GM12878 (cell line): ENCODE data around the gene CCDC87. TPM values are rescaled to one million over a fixed set of nuclear protein-coding genes. Genes with fewer than 3 reads are reported as not detected.

Source experiments
- CHD1 ChIP-seq: IDR thresholded peaks from 2 replicates; pipeline ENCODE4 v1.6.1; 2012; ENCODE audit warnings: low read depth, low read length, improper control_type of control experiment
- FOS ChIP-seq: IDR thresholded peaks from 3 replicates; pipeline ENCODE4 v1.6.1; 2011; ENCODE audit warnings: borderline replicate concordance; ENCODE audit not compliant: insufficient read length; ENCODE audit errors: extremely low read depth
- FOXM1 ChIP-seq: IDR thresholded peaks from 2 replicates; pipeline ENCODE4 v1.6.1; 2012; ENCODE audit warnings: low read depth, mild to moderate bottlenecking, inconsistent platforms, low read length, moderate library complexity
- IKZF2 ChIP-seq, 2 experiments: fragments of 450-650 bp; IDR thresholded peaks; 2 replicates each; pipeline ENCODE4 v1.6.1; 2017; ENCODE audit warnings: mild to moderate bottlenecking in 2 of 2, moderate library complexity in 2 of 2
- IRF5 ChIP-seq: fragments of 450-650 bp; IDR thresholded peaks from 2 replicates; pipeline ENCODE4 v1.6.1; 2017; ENCODE audit warnings: borderline replicate concordance
- MTA2 ChIP-seq: fragments of 450-650 bp; IDR thresholded peaks from 2 replicates; pipeline ENCODE4 v1.6.1; 2016; ENCODE audit warnings: low read depth, mild to moderate bottlenecking, moderate library complexity
- MXI1 ChIP-seq: fragments of 150-350 bp; IDR thresholded peaks from 2 replicates; pipeline ENCODE4 v1.6.1; 2011; ENCODE audit warnings: low read depth, mild to moderate bottlenecking, inconsistent platforms, low read length, improper control_type of control experiment
- NBN ChIP-seq: fragments of 450-650 bp; IDR thresholded peaks from 2 replicates; pipeline ENCODE4 v1.6.1; 2016
- NRF1 ChIP-seq: conservative IDR thresholded peaks from 2 replicates; pipeline ENCODE4 v1.6.1; 2011; ENCODE audit warnings: mild to moderate bottlenecking, low read depth, low read length, improper control_type of control experiment
- POLR2AphosphoS2 ChIP-seq: IDR thresholded peaks from 2 replicates; pipeline ENCODE4 v1.6.1; 2011; ENCODE audit warnings: low read depth, mild to moderate bottlenecking, low read length, improper control_type of control experiment, moderate library complexity
- POLR2AphosphoS5 ChIP-seq: IDR thresholded peaks from 2 replicates; pipeline ENCODE4 v1.6.1; 2011; ENCODE audit warnings: mild to moderate bottlenecking, low read length, inconsistent platforms
- RELA ChIP-seq: fragments of 450-650 bp; IDR thresholded peaks from 2 replicates; pipeline ENCODE4 v1.8.0; 2014; ENCODE audit warnings: borderline replicate concordance; ENCODE audit not compliant: partially characterized antibody
- SMARCA5 ChIP-seq: fragments of 450-650 bp; IDR thresholded peaks from 2 replicates; pipeline ENCODE4 v1.6.1; 2017; ENCODE audit warnings: mild to moderate bottlenecking
- SREBF2 ChIP-seq: IDR thresholded peaks from 2 replicates; pipeline ENCODE4 v1.6.1; 2012; ENCODE audit warnings: mild to moderate bottlenecking, low read length
- TAF1 ChIP-seq: IDR thresholded peaks from 2 replicates; pipeline ENCODE4 v1.6.1; 2011; ENCODE audit warnings: mild to moderate bottlenecking, low read depth, low read length, borderline replicate concordance
- YY1 ChIP-seq: IDR thresholded peaks from 2 replicates; pipeline ENCODE4 v1.6.1; 2011; ENCODE audit warnings: low read depth, mild to moderate bottlenecking, low read length
- polyA plus RNA-seq, 11 experiments: library from polyadenylated mRNA; depleted of rRNA in 4 of 11; unstranded in 6 of 11; stranded (reverse) in 5 of 11; fragments of >200 nt; fragmentation: Nextera tagmentation in 4 of 11; fragmentation: Illumina TruSeq in 1 of 11; extraction: Ambion mirVana in 4 of 11; extraction: Trizol in 1 of 11; gene quantifications; 1 replicate in 1 of 11; 2 replicates in 10 of 11; pipeline versions ENCODE4 v1.2.1 to v1.2.3, GENCODE V29; 2011 to 2016; ENCODE audit warnings: inconsistent platforms in 2 of 11, missing spikeins in 2 of 11, low read depth in 1 of 11
- total RNA-seq, 4 experiments: library from RNA; depleted of rRNA in 3 of 4; stranded (reverse); fragments of >200 nt in 3 of 4; fragmentation: Illumina TruSeq in 1 of 4; extraction: Trizol in 1 of 4; gene quantifications; 2 replicates each; pipeline versions ENCODE4 v1.2.1 to v1.2.3, GENCODE V29; 2013 to 2021
- TF ChIP-seq, protein P1 (sequence below): fragments of 150-350 bp; IDR thresholded peaks from 2 replicates; pipeline ENCODE4 v1.6.1; 2016; ENCODE audit warnings: low read depth, low read length
- TF ChIP-seq, protein P2 (sequence below): fragments of 450-650 bp; conservative IDR thresholded peaks from 2 replicates; pipeline ENCODE4 v1.6.1; 2017; ENCODE audit warnings: mild to moderate bottlenecking, moderate library complexity
- TF ChIP-seq, protein P3 (sequence below): IDR thresholded peaks from 2 replicates; pipeline ENCODE4 v1.6.1; 2012; ENCODE audit warnings: low read depth, low read length, improper control_type of control experiment
- TF ChIP-seq, protein P4 (sequence below), 3 experiments: IDR thresholded peaks in 2 of 3; conservative IDR thresholded peaks in 1 of 3; 2 replicates each; pipeline ENCODE4 v1.5.1; 2011; ENCODE audit warnings: low read depth in 3 of 3, low read length in 3 of 3, mild to moderate bottlenecking in 3 of 3, control low read depth in 2 of 3, moderate library complexity in 2 of 3, inconsistent platforms in 1 of 3, mixed read lengths in 1 of 3; ENCODE audit not compliant: control insufficient read depth in 2 of 3, insufficient read depth in 1 of 3; ENCODE audit errors: extremely low read depth in 1 of 3

The CCDC87 gene
- total and polyA plus RNA-seq, 10 of the 15 experiments (the other 5 are each of a cell fraction or from before 2014, with no cell fraction given): 0.02 to 0.17 (median 0.09) TPM; not detected in 3

GRCh38 chr11:66592457-66593302 lies at the start of gene CCDC87, which contains the start of gene CCS (continued):
- TF ChIP-seq, protein P1, sequence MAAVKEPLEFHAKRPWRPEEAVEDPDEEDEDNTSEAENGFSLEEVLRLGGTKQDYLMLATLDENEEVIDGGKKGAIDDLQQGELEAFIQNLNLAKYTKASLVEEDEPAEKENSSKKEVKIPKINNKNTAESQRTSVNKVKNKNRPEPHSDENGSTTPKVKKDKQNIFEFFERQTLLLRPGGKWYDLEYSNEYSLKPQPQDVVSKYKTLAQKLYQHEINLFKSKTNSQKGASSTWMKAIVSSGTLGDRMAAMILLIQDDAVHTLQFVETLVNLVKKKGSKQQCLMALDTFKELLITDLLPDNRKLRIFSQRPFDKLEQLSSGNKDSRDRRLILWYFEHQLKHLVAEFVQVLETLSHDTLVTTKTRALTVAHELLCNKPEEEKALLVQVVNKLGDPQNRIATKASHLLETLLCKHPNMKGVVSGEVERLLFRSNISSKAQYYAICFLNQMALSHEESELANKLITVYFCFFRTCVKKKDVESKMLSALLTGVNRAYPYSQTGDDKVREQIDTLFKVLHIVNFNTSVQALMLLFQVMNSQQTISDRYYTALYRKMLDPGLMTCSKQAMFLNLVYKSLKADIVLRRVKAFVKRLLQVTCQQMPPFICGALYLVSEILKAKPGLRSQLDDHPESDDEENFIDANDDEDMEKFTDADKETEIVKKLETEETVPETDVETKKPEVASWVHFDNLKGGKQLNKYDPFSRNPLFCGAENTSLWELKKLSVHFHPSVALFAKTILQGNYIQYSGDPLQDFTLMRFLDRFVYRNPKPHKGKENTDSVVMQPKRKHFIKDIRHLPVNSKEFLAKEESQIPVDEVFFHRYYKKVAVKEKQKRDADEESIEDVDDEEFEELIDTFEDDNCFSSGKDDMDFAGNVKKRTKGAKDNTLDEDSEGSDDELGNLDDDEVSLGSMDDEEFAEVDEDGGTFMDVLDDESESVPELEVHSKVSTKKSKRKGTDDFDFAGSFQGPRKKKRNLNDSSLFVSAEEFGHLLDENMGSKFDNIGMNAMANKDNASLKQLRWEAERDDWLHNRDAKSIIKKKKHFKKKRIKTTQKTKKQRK: no peak
- no peak for TF ChIP-seq MTA2
- TF ChIP-seq RELA: no peak
- TF ChIP-seq POLR2AphosphoS2: peak; percentile 93
- no peak for TF ChIP-seq SREBF2
- peak; percentile 97 for TF ChIP-seq POLR2AphosphoS5
- TF ChIP-seq, protein P2, sequence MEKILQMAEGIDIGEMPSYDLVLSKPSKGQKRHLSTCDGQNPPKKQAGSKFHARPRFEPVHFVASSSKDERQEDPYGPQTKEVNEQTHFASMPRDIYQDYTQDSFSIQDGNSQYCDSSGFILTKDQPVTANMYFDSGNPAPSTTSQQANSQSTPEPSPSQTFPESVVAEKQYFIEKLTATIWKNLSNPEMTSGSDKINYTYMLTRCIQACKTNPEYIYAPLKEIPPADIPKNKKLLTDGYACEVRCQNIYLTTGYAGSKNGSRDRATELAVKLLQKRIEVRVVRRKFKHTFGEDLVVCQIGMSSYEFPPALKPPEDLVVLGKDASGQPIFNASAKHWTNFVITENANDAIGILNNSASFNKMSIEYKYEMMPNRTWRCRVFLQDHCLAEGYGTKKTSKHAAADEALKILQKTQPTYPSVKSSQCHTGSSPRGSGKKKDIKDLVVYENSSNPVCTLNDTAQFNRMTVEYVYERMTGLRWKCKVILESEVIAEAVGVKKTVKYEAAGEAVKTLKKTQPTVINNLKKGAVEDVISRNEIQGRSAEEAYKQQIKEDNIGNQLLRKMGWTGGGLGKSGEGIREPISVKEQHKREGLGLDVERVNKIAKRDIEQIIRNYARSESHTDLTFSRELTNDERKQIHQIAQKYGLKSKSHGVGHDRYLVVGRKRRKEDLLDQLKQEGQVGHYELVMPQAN: peak; percentile 94
- peak; percentile 90 for TF ChIP-seq MXI1
- TF ChIP-seq FOS: no peak
- peak; percentile 75 for TF ChIP-seq NBN
- peak; percentile 80 for TF ChIP-seq TAF1
- no peak for TF ChIP-seq FOXM1
- 0 out of 2 replicates have a peak, but pooled peaks have one; percentile 59 for TF ChIP-seq SMARCA5
- peak; percentile 88 for TF ChIP-seq NRF1
- TF ChIP-seq IKZF2 (IDR thresholded peaks at IDR 0.05): no peak
- 0 out of 2 replicates have a peak, but pooled peaks have one; percentile 9 for TF ChIP-seq YY1
- TF ChIP-seq, protein P3, sequence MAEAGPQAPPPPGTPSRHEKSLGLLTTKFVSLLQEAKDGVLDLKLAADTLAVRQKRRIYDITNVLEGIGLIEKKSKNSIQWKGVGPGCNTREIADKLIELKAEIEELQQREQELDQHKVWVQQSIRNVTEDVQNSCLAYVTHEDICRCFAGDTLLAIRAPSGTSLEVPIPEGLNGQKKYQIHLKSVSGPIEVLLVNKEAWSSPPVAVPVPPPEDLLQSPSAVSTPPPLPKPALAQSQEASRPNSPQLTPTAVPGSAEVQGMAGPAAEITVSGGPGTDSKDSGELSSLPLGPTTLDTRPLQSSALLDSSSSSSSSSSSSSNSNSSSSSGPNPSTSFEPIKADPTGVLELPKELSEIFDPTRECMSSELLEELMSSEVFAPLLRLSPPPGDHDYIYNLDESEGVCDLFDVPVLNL: no peak
- TF ChIP-seq, protein P4, sequence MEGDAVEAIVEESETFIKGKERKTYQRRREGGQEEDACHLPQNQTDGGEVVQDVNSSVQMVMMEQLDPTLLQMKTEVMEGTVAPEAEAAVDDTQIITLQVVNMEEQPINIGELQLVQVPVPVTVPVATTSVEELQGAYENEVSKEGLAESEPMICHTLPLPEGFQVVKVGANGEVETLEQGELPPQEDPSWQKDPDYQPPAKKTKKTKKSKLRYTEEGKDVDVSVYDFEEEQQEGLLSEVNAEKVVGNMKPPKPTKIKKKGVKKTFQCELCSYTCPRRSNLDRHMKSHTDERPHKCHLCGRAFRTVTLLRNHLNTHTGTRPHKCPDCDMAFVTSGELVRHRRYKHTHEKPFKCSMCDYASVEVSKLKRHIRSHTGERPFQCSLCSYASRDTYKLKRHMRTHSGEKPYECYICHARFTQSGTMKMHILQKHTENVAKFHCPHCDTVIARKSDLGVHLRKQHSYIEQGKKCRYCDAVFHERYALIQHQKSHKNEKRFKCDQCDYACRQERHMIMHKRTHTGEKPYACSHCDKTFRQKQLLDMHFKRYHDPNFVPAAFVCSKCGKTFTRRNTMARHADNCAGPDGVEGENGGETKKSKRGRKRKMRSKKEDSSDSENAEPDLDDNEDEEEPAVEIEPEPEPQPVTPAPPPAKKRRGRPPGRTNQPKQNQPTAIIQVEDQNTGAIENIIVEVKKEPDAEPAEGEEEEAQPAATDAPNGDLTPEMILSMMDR (IDR thresholded peaks at IDR 0.05 in 2 of 3, conservative IDR thresholded peaks at IDR 0.05 in 1 of 3; ENCODE audit: control insufficient read depth in 2 of 3, extremely low read depth in 1 of 3, insufficient read depth in 1 of 3, low read depth in 3 of 3, low read length in 3 of 3): peak; percentile 55 to 68 (median 56)
- no peak for TF ChIP-seq IRF5
- TF ChIP-seq CHD1: no peak
